ENCODE data around the gene EFCAB6.

- TF ChIP-seq ZBTB7A (IDR thresholded peaks at IDR 0.05; ENCODE audit: low read depth) (no peak), MAX (IDR thresholded peaks at IDR 0.05) (no peak), TCF12 (IDR thresholded peaks at IDR 0.05; ENCODE audit: low read depth) (no peak), YY1 (IDR thresholded peaks at IDR 0.05; ENCODE audit: low read depth) (no peak), TEAD4 (IDR thresholded peaks at IDR 0.05) (no peak), CREB1 (IDR thresholded peaks at IDR 0.05; ENCODE audit: low read depth) (no peak), TAF1 (IDR thresholded peaks at IDR 0.05; ENCODE audit: low read depth) (no peak), CEBPB (IDR thresholded peaks at IDR 0.05) (no peak), FOXM1 (IDR thresholded peaks at IDR 0.05; ENCODE audit: borderline replicate concordance, low read depth) (no peak), USF1 (IDR thresholded peaks at IDR 0.05) (no peak), NFIC (IDR thresholded peaks at IDR 0.05) (no peak), RAD21 (IDR thresholded peaks at IDR 0.05; ENCODE audit: low read depth) (no peak), EP300 (IDR thresholded peaks at IDR 0.05; ENCODE audit: borderline replicate concordance) (no peak), EGR1 (IDR thresholded peaks at IDR 0.05) (no peak)
Measured at GRCh38 chr22:43783777-43784176, 28.3 kb downstream of the EFCAB6 start.

Data from Ishikawa (cell line).